Measurements from ENCODE around the gene CBR4. TPM values are rescaled to one million over a fixed set of nuclear protein-coding genes. Genes with fewer than 3 reads are reported as not detected.

The CBR4 gene
- total RNA-seq, 1 donor from 2014 or later = 25.9 TPM

GRCh38 chr4:169032194-169032593 is 22.1 kb upstream of the CBR4 start:
- Histone ChIP-seq H3K9me3 (replicated peaks) (no peaks in the 10 kb centered on the region), H3K27me3 (ENCODE audit: low read depth) (no peaks in the 10 kb centered on the region), H3K36me3 (no peaks in the 10 kb centered on the region), H3K4me1 (no peaks in the 10 kb centered on the region), H3K27ac (replicated peaks) (no peak overlapping the region), H3K4me3 (no peak overlapping the region)
- TF ChIP-seq CTCF (IDR thresholded peaks at IDR 0.05; ENCODE audit: borderline replicate concordance) = no peak
- DNase-seq = no peak
- intact Hi-C loops (cut with micrococcal nuclease) = no loop called here

GRCh38 chr4:169031392-169031791 is 21.3 kb upstream of the CBR4 start:
- no peak overlapping the region for H3K4me3 ChIP-seq
- H3K36me3 ChIP-seq = no peaks in the 10 kb centered on the region
- intact Hi-C loops (cut with micrococcal nuclease) = no loop called here
- DNase-seq = no peak
- no peak for TF ChIP-seq CTCF (IDR thresholded peaks at IDR 0.05; ENCODE audit: borderline replicate concordance)
- no peaks in the 10 kb centered on the region for H3K9me3 ChIP-seq (replicated peaks)
- no peaks in the 10 kb centered on the region for H3K27me3 ChIP-seq (ENCODE audit: low read depth)
- no peaks in the 10 kb centered on the region for H3K4me1 ChIP-seq
- no peak overlapping the region for H3K27ac ChIP-seq (replicated peaks)

GRCh38 chr4:169030562-169030982 is 20.5 kb upstream of the CBR4 start:
- Histone ChIP-seq H3K9me3 (replicated peaks) (no peaks in the 10 kb centered on the region), H3K4me1 (no peaks in the 10 kb centered on the region), H3K27me3 (ENCODE audit: low read depth) (no peaks in the 10 kb centered on the region), H3K4me3 (no peak overlapping the region), H3K27ac (replicated peaks) (no peak overlapping the region), H3K36me3 (no peaks in the 10 kb centered on the region)
- intact Hi-C loops (cut with micrococcal nuclease) = no loop called here
- TF ChIP-seq CTCF (IDR thresholded peaks at IDR 0.05; ENCODE audit: borderline replicate concordance) = no peak
- no peak for DNase-seq

GRCh38 chr4:169029947-169030346 is 19.9 kb upstream of the CBR4 start:
- no peak overlapping the region for H3K27ac ChIP-seq (replicated peaks)
- H3K4me1 ChIP-seq = peaks cover 4% of the 10 kb centered on the region
- H3K27me3 ChIP-seq (ENCODE audit: low read depth) = no peaks in the 10 kb centered on the region
- H3K36me3 ChIP-seq = no peaks in the 10 kb centered on the region
- no peaks in the 10 kb centered on the region for H3K9me3 ChIP-seq (replicated peaks)
- intact Hi-C loops (cut with micrococcal nuclease) = loop anchor here (10.0 kb wide), 2 partner anchors 235 to 455 kb away; no protein-coding TSS in a partner anchor
- no peak for DNase-seq
- no peak overlapping the region for H3K4me3 ChIP-seq
- no peak for TF ChIP-seq CTCF (IDR thresholded peaks at IDR 0.05; ENCODE audit: borderline replicate concordance)

- TF ChIP-seq CTCF (IDR thresholded peaks at IDR 0.05; ENCODE audit: borderline replicate concordance) = no peak
- no peak for DNase-seq
- intact Hi-C loops (cut with micrococcal nuclease) = loop anchor here (10.0 kb wide), 2 partner anchors 237 to 457 kb away; no protein-coding TSS in a partner anchor
Observed at GRCh38 chr4:169027663-169028062, 17.6 kb upstream of the CBR4 start.

More at GRCh38 chr4:169027663-169028062, 17.6 kb upstream of the CBR4 start:
- Histone ChIP-seq H3K4me1 (peaks cover 6% of the 10 kb centered on the region), H3K27ac (replicated peaks) (no peak overlapping the region), H3K27me3 (ENCODE audit: low read depth) (no peaks in the 10 kb centered on the region), H3K4me3 (no peak overlapping the region), H3K9me3 (replicated peaks) (no peaks in the 10 kb centered on the region), H3K36me3 (no peaks in the 10 kb centered on the region)

All from left ventricle myocardium inferior (tissue), 1 donor.